Spleen (tissue), 7 donors: ENCODE data around the gene CRYGN.

Experiments used
- POLR2A ChIP-seq, 3 donors: fragments of 450-650 bp; IDR thresholded peaks; one replicate each; pipeline ENCODE4 v1.5.1; 2017; ENCODE audit warnings: antibody characterized with exemption in 3 of 3, mild to moderate bottlenecking in 1 of 3
- TF ChIP-seq, protein P1 (sequence below), 11 experiments: fragments of 200-600 bp in 7 of 11; fragments of 450-650 bp in 4 of 11; sonication (generic) in 4 of 11; IDR thresholded peaks in 8 of 11; conservative IDR thresholded peaks in 3 of 11; 1 replicate in 7 of 11; 2 replicates in 4 of 11; pipeline versions ENCODE4 v1.4.0 to v1.8.0; 2016 to 2021; ENCODE audit warnings: antibody characterized with exemption in 11 of 11, inconsistent platforms in 4 of 11, mild to moderate bottlenecking in 1 of 11
- donor health status: DM: no; HTN: no; CAD: no; lungs with moderate emphysema.
- donor health status: DM: no; HTN: no; CAD: no.
- donor health status: DM: no; HTN: no; CAD: no.

DNA sequence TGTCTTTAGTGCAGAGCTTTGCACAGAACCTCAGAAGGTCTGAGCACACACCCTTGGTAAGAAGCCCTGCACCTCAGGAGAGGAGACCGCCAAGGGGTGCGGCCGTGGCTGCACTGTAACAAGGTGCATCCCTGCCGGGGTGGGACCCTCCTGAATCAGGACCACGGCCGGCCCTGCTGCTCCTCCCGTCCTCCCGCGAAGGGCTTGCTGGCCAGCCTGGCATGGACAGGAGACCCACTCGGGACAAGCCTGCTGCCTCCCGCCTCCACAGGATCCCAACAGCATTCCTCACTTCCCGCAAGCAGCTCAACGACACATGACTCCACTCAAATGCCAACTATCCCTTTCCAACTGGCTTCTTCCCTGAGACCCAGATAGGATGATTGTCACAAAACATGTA, 42.9 kb downstream of the CRYGN start:
- TF ChIP-seq, protein P1, sequence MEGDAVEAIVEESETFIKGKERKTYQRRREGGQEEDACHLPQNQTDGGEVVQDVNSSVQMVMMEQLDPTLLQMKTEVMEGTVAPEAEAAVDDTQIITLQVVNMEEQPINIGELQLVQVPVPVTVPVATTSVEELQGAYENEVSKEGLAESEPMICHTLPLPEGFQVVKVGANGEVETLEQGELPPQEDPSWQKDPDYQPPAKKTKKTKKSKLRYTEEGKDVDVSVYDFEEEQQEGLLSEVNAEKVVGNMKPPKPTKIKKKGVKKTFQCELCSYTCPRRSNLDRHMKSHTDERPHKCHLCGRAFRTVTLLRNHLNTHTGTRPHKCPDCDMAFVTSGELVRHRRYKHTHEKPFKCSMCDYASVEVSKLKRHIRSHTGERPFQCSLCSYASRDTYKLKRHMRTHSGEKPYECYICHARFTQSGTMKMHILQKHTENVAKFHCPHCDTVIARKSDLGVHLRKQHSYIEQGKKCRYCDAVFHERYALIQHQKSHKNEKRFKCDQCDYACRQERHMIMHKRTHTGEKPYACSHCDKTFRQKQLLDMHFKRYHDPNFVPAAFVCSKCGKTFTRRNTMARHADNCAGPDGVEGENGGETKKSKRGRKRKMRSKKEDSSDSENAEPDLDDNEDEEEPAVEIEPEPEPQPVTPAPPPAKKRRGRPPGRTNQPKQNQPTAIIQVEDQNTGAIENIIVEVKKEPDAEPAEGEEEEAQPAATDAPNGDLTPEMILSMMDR (IDR thresholded peaks at IDR 0.05 in 8 of 11, conservative IDR thresholded peaks at IDR 0.05 in 3 of 11) = no peak
- TF ChIP-seq POLR2A (IDR thresholded peaks at IDR 0.05) = no peak
